ENCODE results near the gene NGB.

The NGB gene

GRCh38 chr14:77296906-77297305 lies 25.9 kb upstream of the NGB start:
- Histone ChIP-seq H3K36me3 (peaks cover 28 to 91% (median 59%) of the 10 kb centered on the region in 3 donors), H3K4me1 (peaks cover 0 to 7% (median 3%) of the 10 kb centered on the region in 4 donors), H3K27ac (no peak overlapping the region), H3K27me3 (no peaks in the 10 kb centered on the region), H3K9me3 (no peaks in the 10 kb centered on the region), H3K4me3 (no peak overlapping the region)
- no peak for TF ChIP-seq CTCF (IDR thresholded peaks at IDR 0.05)
- DNase-seq, result no peak
- intact Hi-C loops (cut with DNase I; ENCODE audit: low total_unique reads), result no loop called here

GRCh38 chr14:77296155-77296554 lies 25.1 kb upstream of the NGB start:
- no peaks in the 10 kb centered on the region for H3K27me3 ChIP-seq
- no peak for TF ChIP-seq CTCF (IDR thresholded peaks at IDR 0.05)
- peaks cover 28 to 91% (median 66%) of the 10 kb centered on the region in 3 donors for H3K36me3 ChIP-seq
- DNase-seq, result no peak
- H3K4me3 ChIP-seq, result no peak overlapping the region
- no peak overlapping the region for H3K27ac ChIP-seq
- peaks cover 0 to 2% (median under 1%) of the 10 kb centered on the region in 4 donors for H3K4me1 ChIP-seq
- intact Hi-C loops (cut with DNase I; ENCODE audit: low total_unique reads), result no loop called here
- no peaks in the 10 kb centered on the region for H3K9me3 ChIP-seq

- intact Hi-C loops (cut with DNase I; ENCODE audit: low total_unique reads), result no loop called here
- no peak for DNase-seq
- no peak for TF ChIP-seq CTCF (IDR thresholded peaks at IDR 0.05)
- H3K27me3 ChIP-seq, result no peaks in the 10 kb centered on the region
- H3K36me3 ChIP-seq, result peaks cover 20 to 88% (median 80%) of the 10 kb centered on the region in 3 donors
- H3K9me3 ChIP-seq, result no peaks in the 10 kb centered on the region
- H3K27ac ChIP-seq, result no peak overlapping the region
- H3K4me3 ChIP-seq, result no peak overlapping the region
- no peaks in the 10 kb centered on the region for H3K4me1 ChIP-seq
Measured at GRCh38 chr14:77290705-77291104, 19.7 kb upstream of the NGB start.

GRCh38 chr14:77286576-77286975 lies 15.6 kb upstream of the NGB start:
- H3K9me3 ChIP-seq, result no peaks in the 10 kb centered on the region
- TF ChIP-seq CTCF (IDR thresholded peaks at IDR 0.05), result no peak
- peaks cover 52 to 97% (median 85%) of the 10 kb centered on the region in 3 donors for H3K36me3 ChIP-seq
- intact Hi-C loops (cut with DNase I; ENCODE audit: low total_unique reads), result no loop called here
- H3K4me1 ChIP-seq, result no peaks in the 10 kb centered on the region
- H3K27ac ChIP-seq, result no peak overlapping the region
- DNase-seq, result no peak
- no peak overlapping the region for H3K4me3 ChIP-seq
- no peaks in the 10 kb centered on the region for H3K27me3 ChIP-seq

DNA sequence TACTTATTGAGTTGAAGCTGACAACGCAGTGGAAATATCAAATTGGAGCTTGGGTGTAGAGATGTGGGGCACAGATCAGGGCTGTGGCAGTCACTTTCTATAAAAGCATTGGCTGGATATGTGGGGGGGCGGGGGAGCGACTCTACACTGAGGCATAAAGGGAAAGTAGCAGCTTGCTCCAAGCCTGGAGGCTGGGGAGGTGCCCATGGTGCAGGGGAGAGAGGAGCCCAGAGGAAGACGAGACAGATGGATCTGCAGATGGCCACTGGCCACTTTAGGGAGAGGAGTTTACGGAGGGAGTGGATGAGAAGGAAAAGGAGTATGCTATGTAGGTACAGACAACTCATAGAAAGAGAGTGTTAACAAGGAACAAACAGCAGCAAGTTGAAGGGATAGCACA lies 13.5 kb upstream of the NGB start:
- Histone ChIP-seq H3K9me3 (no peaks in the 10 kb centered on the region), H3K4me3 (no peak overlapping the region), H3K36me3 (peaks cover 66 to 99% (median 85%) of the 10 kb centered on the region in 3 donors), H3K27me3 (no peaks in the 10 kb centered on the region), H3K27ac (no peak overlapping the region), H3K4me1 (no peaks in the 10 kb centered on the region)
- intact Hi-C loops (cut with DNase I; ENCODE audit: low total_unique reads), result no loop called here
- no peak for TF ChIP-seq CTCF (IDR thresholded peaks at IDR 0.05)
- DNase-seq, result peak in 1 of 2 donors; percentile 32

GRCh38 chr14:77284066-77284465 lies 13.1 kb upstream of the NGB start:
- no peaks in the 10 kb centered on the region for H3K27me3 ChIP-seq
- intact Hi-C loops (cut with DNase I; ENCODE audit: low total_unique reads), result no loop called here
- H3K4me3 ChIP-seq, result no peak overlapping the region
- H3K4me1 ChIP-seq, result no peaks in the 10 kb centered on the region
- peak in 1 of 2 donors; percentile 37 for DNase-seq
- peaks cover 70 to 99% (median 85%) of the 10 kb centered on the region in 3 donors for H3K36me3 ChIP-seq
- no peaks in the 10 kb centered on the region for H3K9me3 ChIP-seq
- no peak overlapping the region for H3K27ac ChIP-seq
- no peak for TF ChIP-seq CTCF (IDR thresholded peaks at IDR 0.05)

Data from tibial artery (tissue), 4 donors.